ENCODE measurements around the gene EEF2.
"Not testable (repeated sequence)": the region's sequence is repeated elsewhere in the genome, so short reads cannot be mapped to it uniquely, and the experiment has no call there.

DNA sequence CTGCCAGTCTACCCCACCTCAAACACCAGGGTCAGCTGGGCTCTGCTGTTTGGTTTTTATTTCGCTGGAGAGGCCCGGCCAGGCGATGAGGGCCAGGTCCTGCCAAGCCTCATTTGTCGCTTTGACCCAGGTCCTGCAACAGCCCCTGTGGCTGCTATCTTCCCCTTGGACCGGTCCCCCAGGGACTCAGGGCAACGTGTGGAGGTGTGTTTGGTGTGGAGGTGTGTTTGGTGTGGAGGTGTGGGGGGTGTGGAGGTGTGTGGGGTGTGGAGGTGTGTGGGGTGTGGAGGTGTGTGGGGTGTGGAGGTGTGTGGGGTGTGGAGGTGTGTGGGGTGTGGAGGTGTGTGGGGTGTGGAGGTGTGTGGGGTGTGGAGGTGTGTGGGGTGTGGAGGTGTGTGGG lies 26.2 kb upstream of the EEF2 start:
- TF ChIP-seq, protein P1, sequence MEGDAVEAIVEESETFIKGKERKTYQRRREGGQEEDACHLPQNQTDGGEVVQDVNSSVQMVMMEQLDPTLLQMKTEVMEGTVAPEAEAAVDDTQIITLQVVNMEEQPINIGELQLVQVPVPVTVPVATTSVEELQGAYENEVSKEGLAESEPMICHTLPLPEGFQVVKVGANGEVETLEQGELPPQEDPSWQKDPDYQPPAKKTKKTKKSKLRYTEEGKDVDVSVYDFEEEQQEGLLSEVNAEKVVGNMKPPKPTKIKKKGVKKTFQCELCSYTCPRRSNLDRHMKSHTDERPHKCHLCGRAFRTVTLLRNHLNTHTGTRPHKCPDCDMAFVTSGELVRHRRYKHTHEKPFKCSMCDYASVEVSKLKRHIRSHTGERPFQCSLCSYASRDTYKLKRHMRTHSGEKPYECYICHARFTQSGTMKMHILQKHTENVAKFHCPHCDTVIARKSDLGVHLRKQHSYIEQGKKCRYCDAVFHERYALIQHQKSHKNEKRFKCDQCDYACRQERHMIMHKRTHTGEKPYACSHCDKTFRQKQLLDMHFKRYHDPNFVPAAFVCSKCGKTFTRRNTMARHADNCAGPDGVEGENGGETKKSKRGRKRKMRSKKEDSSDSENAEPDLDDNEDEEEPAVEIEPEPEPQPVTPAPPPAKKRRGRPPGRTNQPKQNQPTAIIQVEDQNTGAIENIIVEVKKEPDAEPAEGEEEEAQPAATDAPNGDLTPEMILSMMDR (IDR thresholded peaks at IDR 0.05; ENCODE audit: extremely low read depth in 1 of 2, insufficient read depth in 1 of 2, low read depth in 1 of 2, low read length in 2 of 2) = not testable (repeated sequence)
- TF ChIP-seq POLR2A (IDR thresholded peaks at IDR 0.05; ENCODE audit: low read depth, low read length); EZH2 (IDR thresholded peaks at IDR 0.05; ENCODE audit: borderline replicate concordance, low read depth, low read length, severe bottlenecking); POLR2AphosphoS5 (IDR thresholded peaks at IDR 0.05; ENCODE audit: insufficient read depth, low read depth, low read length); JUN (IDR thresholded peaks at IDR 0.05; ENCODE audit: borderline replicate concordance, insufficient read depth, insufficient read length, low read depth); GATA2 (IDR thresholded peaks at IDR 0.05; ENCODE audit: insufficient read depth, insufficient read length, low read depth, low read length); FOS (IDR thresholded peaks at IDR 0.05; ENCODE audit: borderline replicate concordance, insufficient read depth, low read length); MYC (IDR thresholded peaks at IDR 0.05; ENCODE audit: low read depth, low read length): not testable (repeated sequence)
- TF ChIP-seq, protein P2, sequence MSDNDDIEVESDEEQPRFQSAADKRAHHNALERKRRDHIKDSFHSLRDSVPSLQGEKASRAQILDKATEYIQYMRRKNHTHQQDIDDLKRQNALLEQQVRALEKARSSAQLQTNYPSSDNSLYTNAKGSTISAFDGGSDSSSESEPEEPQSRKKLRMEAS (IDR thresholded peaks at IDR 0.05; ENCODE audit: insufficient read depth, insufficient read length) = not testable (repeated sequence)
